Astrocyte of the spinal cord (primary cell): Measurements from ENCODE around the gene SLF2.

Experiments used
- DNase-seq: peaks from one replicate; pipeline ENCODE4 v3.0.0; 2011; ENCODE audit warnings: low read depth, low spot score
- H3K4me3 ChIP-seq: 2 replicates; pipeline ENCODE4 v1.5.1; 2011; ENCODE audit warnings: low read depth, mild to moderate bottlenecking, low read length, moderate library complexity
- CTCF ChIP-seq: IDR thresholded peaks from 2 replicates; pipeline ENCODE4 v1.5.1; 2012; ENCODE audit warnings: low read depth, mild to moderate bottlenecking, low read length, inconsistent platforms
- in situ Hi-C: cut with HindIII; loops from 2 replicates; pipeline ENCODE4 v1.10.0; 2017; ENCODE audit warnings: low sequenced_read_pairs

The SLF2 gene

DNA sequence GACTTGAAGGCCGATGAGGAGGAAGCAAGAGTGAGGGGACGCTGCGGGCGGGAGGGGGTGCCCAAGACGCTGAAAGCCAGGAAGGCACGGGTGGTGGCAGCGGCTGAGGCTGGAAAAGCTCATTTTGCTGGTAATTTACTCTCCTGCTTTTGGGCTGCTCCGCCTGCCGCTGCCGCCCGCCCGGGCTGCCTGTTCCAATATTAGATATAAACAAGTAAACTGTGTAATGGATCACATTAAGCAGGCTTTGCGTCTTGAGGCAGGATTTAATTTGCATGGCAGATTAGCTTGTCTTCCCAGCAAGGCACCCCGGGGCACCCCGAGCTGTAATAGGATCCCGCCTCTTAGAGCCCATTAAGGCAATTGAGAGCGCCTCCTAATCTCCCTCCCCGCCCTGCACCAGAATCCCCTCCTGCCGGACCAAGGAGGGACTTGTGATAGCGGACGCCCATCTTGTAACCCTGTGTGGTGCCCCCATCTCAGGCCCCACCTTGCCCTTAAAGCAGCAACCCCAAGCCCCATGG is 46.1 kb upstream of the SLF2 start:
- H3K4me3 ChIP-seq, result no peak overlapping the region

GRCh38 chr10:100867261-100867963 is 45.4 kb upstream of the SLF2 start:
- no peak for TF ChIP-seq CTCF
- in situ Hi-C loops, result no loop called here
- H3K4me3 ChIP-seq, result no peak overlapping the region
- no peak for DNase-seq

More for the DNA sequence above, 46.1 kb upstream of the SLF2 start:
- in situ Hi-C loops, result no loop called here
- TF ChIP-seq CTCF, result no peak
- DNase-seq, result no peak

DNA sequence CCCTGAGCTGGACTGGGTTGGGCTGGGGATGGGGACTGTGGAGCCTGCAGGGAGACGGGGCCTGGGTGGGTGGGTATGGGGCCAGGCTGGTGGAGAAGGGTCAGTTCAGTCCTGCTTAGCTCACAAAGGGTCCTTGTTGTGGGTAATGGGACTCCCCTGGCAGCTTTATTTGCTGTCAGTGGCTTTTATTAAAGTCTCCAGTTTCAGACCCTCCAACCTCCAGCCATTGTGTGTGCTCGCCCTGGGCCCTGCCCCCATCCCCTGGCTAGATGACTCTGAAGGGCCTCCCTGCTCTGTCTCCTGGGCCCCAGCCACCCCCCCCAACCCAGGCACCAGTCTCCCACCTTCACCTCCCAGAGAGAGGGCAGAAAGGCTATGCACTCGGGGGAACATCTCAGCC is 44.4 kb upstream of the SLF2 start:
- TF ChIP-seq CTCF, result no peak
- DNase-seq, result no peak
- H3K4me3 ChIP-seq, result no peak overlapping the region
- in situ Hi-C loops, result no loop called here

GRCh38 chr10:100869399-100869798 is 43.4 kb upstream of the SLF2 start:
- no peak for TF ChIP-seq CTCF
- DNase-seq, result no peak
- in situ Hi-C loops, result no loop called here
- no peak overlapping the region for H3K4me3 ChIP-seq

- H3K4me3 ChIP-seq, result no peak overlapping the region
- peak; percentile 68 for TF ChIP-seq CTCF
- in situ Hi-C loops, result no loop called here
- DNase-seq, result peak; percentile 70
Measured at GRCh38 chr10:100872034-100872791, 40.5 kb upstream of the SLF2 start.

- H3K4me3 ChIP-seq, result no peak overlapping the region
- no peak for DNase-seq
- TF ChIP-seq CTCF, result no peak
- in situ Hi-C loops, result no loop called here
Measured at GRCh38 chr10:100873146-100873826, 39.5 kb upstream of the SLF2 start.
